ENCODE measurements around the gene MYPOP.

The MYPOP gene

GRCh38 chr19:45901912-45902650 is at the start of gene MYPOP:
MYPOP (minus strand) TSS chr19:45902613; CDS start chr19:45901773, 840 bp downstream.
- peak; percentile 11 for ATAC-seq
- TF ChIP-seq ISL1 (CRISPR knock-in tag; IDR thresholded peaks at IDR 0.05), result no peak

GRCh38 chr19:45947926-45948325 is 45.5 kb upstream of the MYPOP start:
- TF ChIP-seq ZNF565 (CRISPR knock-in tag; conservative IDR thresholded peaks at IDR 0.05; ENCODE audit: low read depth) (no peak), GLIS3 (CRISPR knock-in tag; IDR thresholded peaks at IDR 0.05) (no peak), TSHZ2 (CRISPR knock-in tag; IDR thresholded peaks at IDR 0.05) (no peak), OSR1 (CRISPR knock-in tag; IDR thresholded peaks at IDR 0.05) (no peak), ZNF70 (CRISPR knock-in tag; IDR thresholded peaks at IDR 0.05) (no peak), ISL1 (CRISPR knock-in tag; IDR thresholded peaks at IDR 0.05) (no peak), POU6F1 (CRISPR knock-in tag; IDR thresholded peaks at IDR 0.05; ENCODE audit: borderline replicate concordance, low read depth) (no peak), TOX (CRISPR knock-in tag; IDR thresholded peaks at IDR 0.05; ENCODE audit: borderline replicate concordance) (no peak), PPARA (CRISPR knock-in tag; IDR thresholded peaks at IDR 0.05; ENCODE audit: borderline replicate concordance) (no peak)
- no peak; the same call in 2 of the 3 replicates for ATAC-seq

- TF ChIP-seq CSRNP3 (CRISPR knock-in tag; IDR thresholded peaks at IDR 0.05) (no peak), OSR1 (CRISPR knock-in tag; IDR thresholded peaks at IDR 0.05) (no peak), RARB (CRISPR knock-in tag; IDR thresholded peaks at IDR 0.05) (no peak), TSHZ2 (CRISPR knock-in tag; IDR thresholded peaks at IDR 0.05) (no peak), POU6F1 (CRISPR knock-in tag; IDR thresholded peaks at IDR 0.05; ENCODE audit: borderline replicate concordance, low read depth) (no peak), SNAI2 (CRISPR knock-in tag; IDR thresholded peaks at IDR 0.05) (no peak), ZNF70 (CRISPR knock-in tag; IDR thresholded peaks at IDR 0.05) (no peak), ZFP30 (CRISPR knock-in tag; IDR thresholded peaks at IDR 0.05) (no peak), PATZ1 (CRISPR knock-in tag; IDR thresholded peaks at IDR 0.05; ENCODE audit: borderline replicate concordance) (no peak), CSDC2 (CRISPR knock-in tag; IDR thresholded peaks at IDR 0.05) (no peak), ZFP3 (CRISPR knock-in tag; IDR thresholded peaks at IDR 0.05) (no peak), ISL1 (CRISPR knock-in tag; IDR thresholded peaks at IDR 0.05) (no peak), ZNF8 (CRISPR knock-in tag; IDR thresholded peaks at IDR 0.05) (no peak), ESRRG (CRISPR knock-in tag; IDR thresholded peaks at IDR 0.05) (no peak), ZC3H10 (CRISPR knock-in tag; IDR thresholded peaks at IDR 0.05) (no peak)
- no peak for ATAC-seq
Measured at GRCh38 chr19:45940515-45940805, 38.0 kb upstream of the MYPOP start.
